C4-2B (cell line): Measurements from ENCODE around the gene NLGN1.

Experiments
- ZFX ChIP-seq: fragments of 450-650 bp; IDR thresholded peaks from 2 replicates; pipeline ENCODE4 v1.6.1; 2017
- TF ChIP-seq, protein P1 (sequence below): fragments of 450-650 bp; conservative IDR thresholded peaks from 2 replicates; pipeline ENCODE4 v1.5.1; 2017; ENCODE audit warnings: mild to moderate bottlenecking

DNA sequence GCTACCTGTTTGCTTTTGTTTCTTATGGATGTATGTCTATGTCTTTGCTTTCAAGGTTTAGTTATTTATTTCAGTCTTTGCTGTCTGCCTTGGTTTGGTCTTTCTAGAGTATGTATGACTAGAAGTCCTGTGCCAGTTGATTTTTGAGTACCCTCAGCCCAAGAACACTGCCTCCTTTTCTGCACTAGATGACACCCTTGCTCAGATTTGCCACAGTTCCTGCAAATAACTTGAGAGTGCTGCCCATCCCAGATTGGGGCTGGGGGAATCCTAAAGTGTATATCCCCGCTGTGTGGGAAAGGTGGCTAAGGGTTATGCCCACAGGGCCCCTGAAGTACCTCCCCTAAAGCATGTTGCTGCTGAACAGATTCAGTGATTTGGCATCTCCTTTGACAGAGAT is 32.0 kb downstream of the NLGN1 start:
- TF ChIP-seq, protein P1, sequence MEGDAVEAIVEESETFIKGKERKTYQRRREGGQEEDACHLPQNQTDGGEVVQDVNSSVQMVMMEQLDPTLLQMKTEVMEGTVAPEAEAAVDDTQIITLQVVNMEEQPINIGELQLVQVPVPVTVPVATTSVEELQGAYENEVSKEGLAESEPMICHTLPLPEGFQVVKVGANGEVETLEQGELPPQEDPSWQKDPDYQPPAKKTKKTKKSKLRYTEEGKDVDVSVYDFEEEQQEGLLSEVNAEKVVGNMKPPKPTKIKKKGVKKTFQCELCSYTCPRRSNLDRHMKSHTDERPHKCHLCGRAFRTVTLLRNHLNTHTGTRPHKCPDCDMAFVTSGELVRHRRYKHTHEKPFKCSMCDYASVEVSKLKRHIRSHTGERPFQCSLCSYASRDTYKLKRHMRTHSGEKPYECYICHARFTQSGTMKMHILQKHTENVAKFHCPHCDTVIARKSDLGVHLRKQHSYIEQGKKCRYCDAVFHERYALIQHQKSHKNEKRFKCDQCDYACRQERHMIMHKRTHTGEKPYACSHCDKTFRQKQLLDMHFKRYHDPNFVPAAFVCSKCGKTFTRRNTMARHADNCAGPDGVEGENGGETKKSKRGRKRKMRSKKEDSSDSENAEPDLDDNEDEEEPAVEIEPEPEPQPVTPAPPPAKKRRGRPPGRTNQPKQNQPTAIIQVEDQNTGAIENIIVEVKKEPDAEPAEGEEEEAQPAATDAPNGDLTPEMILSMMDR: no peak
- no peak for TF ChIP-seq ZFX
